IPS-18c (cell line): ENCODE data around the gene GAST.
A peak's percentile ranks its signal among the peaks of the same experiment; 100 is the strongest.
"Not testable (repeated sequence)": the region's sequence is repeated elsewhere in the genome, so short reads cannot be mapped to it uniquely, and the experiment has no call there.

ENCODE experiments used
- H3K4me3 ChIP-seq: 2 replicates; pipeline ENCODE4 v1.7.0; 2013; ENCODE audit warnings: low read depth, mild to moderate bottlenecking, low read length, moderate library complexity; ENCODE audit not compliant: insufficient read depth
- H3K9me3 ChIP-seq: one replicate; pipeline ENCODE4 v1.6.1; 2013; ENCODE audit warnings: mild to moderate bottlenecking, low read length, moderate library complexity; ENCODE audit not compliant: control insufficient read depth, insufficient read depth

The GAST gene

GRCh38 chr17:41680426-41681040, 31.6 kb upstream of the GAST start:
- no peak overlapping the region for H3K4me3 ChIP-seq
- peaks cover 1% of the 10 kb centered on the region for H3K9me3 ChIP-seq

GRCh38 chr17:41681776-41682175, 30.4 kb upstream of the GAST start:
- H3K4me3 ChIP-seq, result no peak overlapping the region
- H3K9me3 ChIP-seq, result peaks cover 3% of the 10 kb centered on the region

DNA sequence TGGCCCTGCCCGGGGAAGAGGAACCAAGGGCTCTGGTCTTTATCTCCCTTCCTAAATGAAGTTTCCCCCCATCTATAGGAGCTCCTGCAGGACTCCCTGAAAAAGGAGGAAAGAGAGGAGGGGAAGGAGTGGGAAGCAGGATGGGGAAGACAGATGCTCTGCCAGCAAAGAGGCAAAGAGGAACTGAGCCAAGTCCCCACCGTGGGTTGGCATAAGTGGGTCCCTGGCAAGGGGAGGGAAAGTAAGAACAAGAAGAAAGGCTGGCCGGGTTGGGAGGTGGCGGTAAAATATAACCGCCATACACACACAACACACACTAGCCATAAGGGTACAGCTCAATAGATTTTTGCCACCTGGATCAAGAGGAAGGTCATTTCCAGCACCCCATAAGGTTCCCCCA, 29.5 kb upstream of the GAST start:
- Histone ChIP-seq H3K9me3 (peaks cover 3% of the 10 kb centered on the region), H3K4me3 (no peak overlapping the region)

GRCh38 chr17:41683441-41684007, 28.6 kb upstream of the GAST start:
- H3K9me3 ChIP-seq, result peaks cover 3% of the 10 kb centered on the region
- no peak overlapping the region for H3K4me3 ChIP-seq

DNA sequence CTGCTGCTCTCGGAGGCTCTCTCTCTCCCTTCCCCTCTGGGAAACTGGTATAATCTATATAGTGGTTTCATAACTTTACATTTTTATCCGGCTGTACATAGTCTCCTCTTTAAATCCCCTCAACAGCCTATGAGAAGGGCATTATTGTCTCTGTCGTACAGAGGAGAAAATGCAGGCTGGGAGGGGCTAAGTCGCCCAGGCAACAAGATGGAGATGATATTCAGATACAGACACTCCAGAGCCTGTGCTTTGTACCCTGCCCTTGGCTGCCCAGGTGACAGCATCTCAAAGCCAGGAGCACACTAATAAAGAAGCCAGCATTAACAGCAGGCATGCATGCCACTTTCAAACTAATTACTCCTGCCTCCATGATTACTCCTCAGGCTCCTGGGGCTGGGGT, 28.1 kb upstream of the GAST start:
- H3K4me3 ChIP-seq, result no peak overlapping the region
- peaks cover 3% of the 10 kb centered on the region for H3K9me3 ChIP-seq

DNA sequence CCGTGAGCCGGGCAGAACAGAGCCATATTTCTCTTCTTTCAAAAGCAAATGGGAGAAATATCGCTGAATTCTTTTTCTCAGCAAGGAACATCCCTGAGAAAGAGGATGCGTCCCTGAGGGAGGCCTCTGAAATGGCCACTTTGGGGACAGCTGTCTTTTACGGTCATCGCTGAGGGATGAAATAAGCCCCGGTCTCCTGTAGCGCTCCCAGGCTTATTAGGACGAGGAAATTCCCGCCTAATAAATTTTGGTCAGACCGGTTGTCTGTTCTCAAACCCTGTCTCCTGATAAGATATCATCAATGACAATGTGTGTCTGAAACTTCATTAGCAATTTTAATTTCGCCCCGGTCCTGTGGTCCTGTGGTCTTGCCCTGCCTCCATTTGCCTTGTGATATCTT, 26.4 kb upstream of the GAST start:
- not testable (repeated sequence) for H3K9me3 ChIP-seq, H3K4me3 ChIP-seq

DNA sequence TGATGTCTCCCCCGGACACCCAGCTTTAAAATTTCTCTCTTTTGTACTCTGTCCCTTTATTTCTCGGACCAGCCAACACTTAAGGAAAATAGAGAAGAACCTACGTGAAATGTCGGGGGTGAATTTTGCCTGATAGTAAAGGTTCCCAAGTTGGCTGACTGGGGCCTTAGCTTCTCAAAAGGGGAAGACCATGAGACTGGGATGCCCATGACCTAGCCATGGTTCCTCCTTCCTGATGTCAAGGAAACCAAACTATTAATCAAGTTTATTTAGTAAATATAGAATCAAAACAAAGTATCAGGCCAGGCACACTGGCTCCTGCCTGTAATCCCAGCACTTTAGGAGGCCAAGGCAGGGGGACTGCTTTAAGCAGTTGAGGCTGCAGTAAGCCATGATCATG, 25.9 kb upstream of the GAST start:
- Histone ChIP-seq H3K9me3 (peaks cover 3% of the 10 kb centered on the region), H3K4me3 (no peak overlapping the region)

DNA sequence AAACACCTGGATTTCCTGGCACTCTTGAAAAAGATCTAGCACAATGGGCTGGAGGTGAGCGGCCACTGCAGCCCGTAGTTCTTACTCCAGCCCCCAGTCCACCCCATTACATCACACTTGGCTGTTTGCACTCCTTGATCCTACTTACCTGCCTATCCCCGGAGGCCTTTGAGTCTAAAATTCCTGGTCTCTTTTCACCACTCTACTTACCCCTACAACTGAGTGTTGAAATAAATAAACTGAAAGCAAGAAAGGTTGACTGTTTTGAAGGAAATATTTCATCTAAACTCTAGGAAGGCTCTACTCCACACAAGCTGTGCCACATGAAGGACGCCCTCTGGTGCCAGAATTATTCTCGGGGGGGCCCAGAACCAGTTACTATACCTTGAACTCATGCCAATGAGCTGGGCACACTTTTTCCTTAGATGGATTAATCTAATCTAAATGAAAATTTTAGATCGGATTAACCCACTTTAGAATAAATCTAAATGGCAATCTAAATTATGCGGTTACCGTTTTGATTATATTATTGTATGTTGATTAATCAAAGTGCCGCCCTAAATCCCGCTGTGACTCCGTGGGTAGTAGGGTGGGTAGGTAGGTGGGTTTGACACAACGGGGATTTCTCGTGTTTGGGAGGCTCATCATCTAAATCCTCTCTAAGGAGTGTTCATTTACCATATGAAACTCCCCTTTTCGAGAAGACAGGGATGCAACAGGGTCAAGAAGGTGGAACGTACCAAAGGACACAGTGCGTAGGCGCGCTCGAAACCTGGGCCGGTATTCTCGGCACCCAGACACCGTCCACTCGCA, 24.1 kb upstream of the GAST start:
- peaks cover 3% of the 10 kb centered on the region for H3K9me3 ChIP-seq
- peak overlapping the region; percentile 100 for H3K4me3 ChIP-seq

DNA sequence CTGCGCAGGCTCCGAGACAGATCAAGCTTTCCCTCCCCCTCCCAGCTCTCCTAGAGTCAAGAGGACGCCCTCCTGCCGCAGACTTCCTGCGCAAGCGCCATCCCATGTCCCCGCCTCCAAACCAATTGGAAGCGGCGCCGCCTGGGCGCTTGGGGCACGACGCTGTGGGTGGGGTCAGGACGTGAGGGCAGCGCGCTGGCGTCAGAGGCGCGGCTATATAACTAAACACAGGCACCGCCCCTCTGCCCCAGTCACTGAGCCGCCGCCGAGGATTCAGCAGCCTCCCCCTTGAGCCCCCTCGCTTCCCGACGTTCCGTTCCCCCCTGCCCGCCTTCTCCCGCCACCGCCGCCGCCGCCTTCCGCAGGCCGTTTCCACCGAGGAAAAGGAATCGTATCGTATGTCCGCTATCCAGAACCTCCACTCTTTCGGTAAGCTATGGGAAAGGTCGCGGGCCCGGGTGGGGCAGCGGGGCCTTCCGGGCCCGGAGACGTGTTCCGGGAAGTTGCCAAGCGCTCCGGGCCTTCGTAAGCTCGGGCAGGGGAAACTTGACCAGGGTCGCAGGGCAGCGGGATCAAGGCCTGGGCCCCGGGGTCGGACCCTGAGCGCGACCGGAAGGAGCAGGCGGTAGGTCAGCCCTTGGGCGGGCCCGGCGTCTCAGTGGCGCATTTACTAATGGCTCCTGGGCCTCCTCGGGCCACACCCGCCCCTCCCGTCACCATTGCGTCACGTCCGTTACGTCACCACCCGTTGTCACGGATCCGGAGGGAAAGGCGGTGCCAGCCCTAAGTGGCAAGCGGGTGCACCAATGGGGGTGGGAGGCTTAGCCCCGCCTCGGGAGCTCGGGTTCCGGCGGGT, 23.3 kb upstream of the GAST start, which contains the start of gene EIF1:
EIF1 (plus strand) TSS at position 245 of the 856 bp plus-strand sequence; CDS start at position 399, 154 bp downstream.
- H3K9me3 ChIP-seq, result peaks cover 3% of the 10 kb centered on the region
- H3K4me3 ChIP-seq, result peak within 1 kb of the TSS; percentile 100

DNA sequence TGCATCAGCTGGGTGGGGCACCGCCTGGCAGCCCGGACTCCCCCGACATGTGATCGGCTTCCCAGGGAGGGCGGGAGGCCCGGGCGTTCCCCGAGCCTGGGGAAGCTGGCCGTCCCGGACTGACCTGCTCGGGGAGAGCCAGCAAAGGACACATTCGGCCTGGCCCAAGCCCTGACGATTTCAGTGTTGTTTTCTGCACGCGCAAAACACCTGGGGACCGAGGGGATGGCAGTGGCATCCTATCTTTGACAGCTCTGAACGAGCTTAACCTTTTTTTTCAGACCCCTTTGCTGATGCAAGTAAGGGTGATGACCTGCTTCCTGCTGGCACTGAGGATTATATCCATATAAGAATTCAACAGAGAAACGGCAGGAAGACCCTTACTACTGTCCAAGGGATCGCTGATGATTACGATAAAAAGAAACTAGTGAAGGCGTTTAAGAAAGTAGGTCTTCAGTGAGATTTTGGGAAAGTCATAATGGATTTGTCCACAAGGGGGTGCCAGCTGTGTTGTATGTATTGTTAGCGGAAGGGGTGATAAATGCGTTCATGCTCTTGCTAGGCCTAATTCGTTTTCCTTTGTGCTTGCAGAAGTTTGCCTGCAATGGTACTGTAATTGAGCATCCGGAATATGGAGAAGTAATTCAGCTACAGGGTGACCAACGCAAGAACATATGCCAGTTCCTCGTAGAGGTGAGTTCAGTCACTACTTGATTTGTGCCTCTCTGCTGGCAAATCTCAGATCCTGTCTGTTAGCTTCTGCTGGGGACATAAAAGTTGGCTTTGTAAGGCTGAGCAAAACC, 22.4 kb upstream of the GAST start:
- peaks cover 3% of the 10 kb centered on the region for H3K9me3 ChIP-seq
- H3K4me3 ChIP-seq, result peak overlapping the region; percentile 86

DNA sequence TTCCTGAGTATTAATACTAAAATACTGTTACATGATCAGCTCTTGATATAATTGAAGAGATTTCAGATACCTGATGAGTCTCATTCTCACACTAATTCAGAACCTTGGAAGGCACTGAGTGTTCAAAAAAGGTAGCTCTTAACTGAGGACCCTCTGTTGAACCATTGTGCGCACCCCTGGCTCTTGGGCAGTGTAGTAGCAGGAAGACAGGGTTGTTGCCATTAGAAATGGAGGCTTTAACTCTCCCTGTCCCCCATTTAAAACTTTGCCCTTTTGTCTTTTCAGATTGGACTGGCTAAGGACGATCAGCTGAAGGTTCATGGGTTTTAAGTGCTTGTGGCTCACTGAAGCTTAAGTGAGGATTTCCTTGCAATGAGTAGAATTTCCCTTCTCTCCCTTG, 21.6 kb upstream of the GAST start:
- Histone ChIP-seq H3K4me3 (no peak overlapping the region; the same call in 1 of the 2 replicates), H3K9me3 (peaks cover 2% of the 10 kb centered on the region)

DNA sequence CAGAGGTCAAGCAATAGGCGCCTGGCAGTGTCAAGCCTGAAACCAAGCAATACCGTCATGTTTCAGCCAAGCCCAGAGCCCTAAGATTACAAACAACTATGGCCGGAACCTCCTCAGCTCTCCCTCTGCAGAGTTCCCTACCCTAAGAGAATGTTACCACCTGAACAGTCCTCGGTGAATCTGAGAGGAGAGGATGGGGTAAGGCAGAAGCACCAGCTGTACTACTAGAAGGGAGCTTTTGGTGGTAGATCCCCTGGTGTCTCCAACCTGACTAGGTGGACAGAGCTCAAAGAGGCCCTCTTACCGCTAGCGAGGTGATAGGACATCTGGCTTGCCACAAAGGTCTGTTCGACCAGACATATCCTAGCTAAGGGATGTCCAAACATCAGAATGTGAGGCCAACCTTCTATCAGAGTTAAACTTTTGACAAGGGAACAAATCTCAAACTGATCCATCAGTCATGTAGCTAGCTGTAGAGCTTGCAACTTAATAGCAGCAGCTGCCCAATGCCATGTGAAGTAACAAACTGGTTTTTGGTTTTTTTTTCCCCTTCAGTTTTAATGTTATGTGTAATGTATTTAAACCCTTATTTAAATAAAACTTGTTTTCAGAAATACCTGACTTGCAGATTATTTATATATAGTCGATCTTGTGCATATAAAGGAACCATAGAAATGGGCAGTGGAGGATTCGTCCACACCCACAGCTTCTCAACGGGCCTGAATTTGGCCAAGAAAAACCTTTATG, 20.9 kb upstream of the GAST start:
- Histone ChIP-seq H3K4me3 (no peak overlapping the region), H3K9me3 (no peaks in the 10 kb centered on the region)

DNA sequence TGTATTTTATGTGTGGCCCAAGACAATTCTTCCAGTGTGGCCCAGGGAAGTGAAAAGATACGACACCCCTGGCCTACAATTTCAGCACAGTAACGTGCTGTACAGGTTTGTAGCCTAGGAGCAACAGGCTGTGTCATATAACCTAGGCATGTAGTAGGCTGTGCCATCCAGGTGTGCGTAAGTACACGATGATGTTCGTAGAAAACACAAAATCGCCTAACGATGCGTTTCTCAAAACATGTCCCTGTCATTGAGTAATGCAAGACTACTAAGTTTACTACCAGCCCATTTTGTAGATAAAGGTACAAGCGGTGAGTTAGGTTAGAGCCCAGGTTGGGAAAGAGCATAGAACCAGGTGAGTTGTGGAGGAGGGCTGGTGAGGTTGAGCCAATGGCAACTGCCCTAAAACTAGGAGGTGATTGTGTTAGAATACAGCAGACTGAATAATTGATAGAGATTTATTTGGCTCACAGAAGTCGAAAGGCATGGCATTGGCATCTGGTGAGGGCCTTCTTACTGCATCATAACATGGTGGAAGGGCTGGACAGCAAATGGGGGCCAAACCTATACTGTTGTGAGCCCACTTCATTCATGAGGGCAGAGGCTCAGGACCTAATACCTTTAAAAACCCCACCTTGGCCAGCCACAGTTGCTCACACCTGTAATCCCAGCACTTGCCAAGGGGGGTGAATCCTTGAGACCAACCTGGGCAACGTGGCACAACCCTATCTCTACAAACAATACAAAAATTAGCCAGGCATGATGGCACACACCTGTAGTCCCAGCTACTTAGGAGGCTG, 19.2 kb upstream of the GAST start:
- no peak overlapping the region for H3K4me3 ChIP-seq
- H3K9me3 ChIP-seq, result no peaks in the 10 kb centered on the region

DNA sequence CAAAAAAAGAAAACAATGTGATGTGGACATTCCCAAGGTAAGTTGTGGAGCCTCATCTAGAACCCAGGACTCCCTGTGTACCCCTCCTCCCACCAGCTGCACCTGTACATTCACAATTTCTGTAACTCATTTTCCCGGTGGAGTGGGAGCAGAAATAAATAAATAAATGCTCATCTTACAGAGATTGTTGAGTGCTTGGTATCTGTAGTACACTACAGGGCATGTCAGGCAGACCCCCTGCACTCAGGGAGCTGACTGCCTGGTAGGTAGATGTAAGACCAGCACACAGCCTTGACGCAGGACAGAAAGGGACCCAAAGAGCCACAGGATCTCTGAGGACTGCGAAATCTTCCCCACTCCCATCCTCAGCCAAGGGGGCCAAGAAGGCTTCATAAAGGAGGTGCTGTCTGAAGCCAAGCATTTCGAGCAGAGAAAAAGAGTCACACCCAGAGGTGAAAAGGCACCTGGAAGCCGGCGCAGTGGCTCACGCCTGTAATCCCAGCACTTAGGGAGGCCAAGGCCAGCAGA, 16.9 kb upstream of the GAST start:
- no peaks in the 10 kb centered on the region for H3K9me3 ChIP-seq
- H3K4me3 ChIP-seq, result no peak overlapping the region
